AG10803 (cell line): ENCODE data around the gene MSI2.

ENCODE experiments used
- DNase-seq: peaks from one replicate; pipeline ENCODE4 v3.0.0; 2010; ENCODE audit warnings: low read depth
- H3K4me3 ChIP-seq: 2 replicates; pipeline ENCODE4 v1.5.1; 2011; ENCODE audit warnings: mild to moderate bottlenecking, low read length, control low read depth
- TF ChIP-seq, protein P1 (sequence below): conservative IDR thresholded peaks from 2 replicates; pipeline ENCODE4 v1.5.1; 2011; ENCODE audit warnings: mild to moderate bottlenecking, low read length, control low read depth, inconsistent platforms

Gene MSI2

DNA sequence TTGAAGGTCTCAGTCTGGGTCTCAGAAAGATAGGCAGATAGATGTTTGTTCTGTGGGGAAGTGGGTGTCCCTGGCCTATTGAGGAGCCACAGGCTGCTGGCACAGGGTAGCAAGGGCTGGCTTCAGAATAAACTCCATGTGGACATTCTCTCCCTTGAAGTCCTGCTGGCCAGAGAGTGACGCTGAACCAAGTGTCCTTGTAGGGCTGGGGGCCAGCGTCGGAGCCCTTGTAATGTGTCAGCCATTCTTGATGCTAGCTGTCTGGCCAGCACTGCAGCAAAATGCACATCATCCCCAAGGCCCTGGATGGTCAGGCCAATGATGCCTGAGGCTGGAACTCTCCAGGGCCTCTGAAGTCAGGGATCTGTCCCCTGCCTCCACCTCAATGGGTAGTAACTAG lies 385.4 kb downstream of the MSI2 start:
- no peak for DNase-seq
- H3K4me3 ChIP-seq = no peak overlapping the region
- TF ChIP-seq, protein P1, sequence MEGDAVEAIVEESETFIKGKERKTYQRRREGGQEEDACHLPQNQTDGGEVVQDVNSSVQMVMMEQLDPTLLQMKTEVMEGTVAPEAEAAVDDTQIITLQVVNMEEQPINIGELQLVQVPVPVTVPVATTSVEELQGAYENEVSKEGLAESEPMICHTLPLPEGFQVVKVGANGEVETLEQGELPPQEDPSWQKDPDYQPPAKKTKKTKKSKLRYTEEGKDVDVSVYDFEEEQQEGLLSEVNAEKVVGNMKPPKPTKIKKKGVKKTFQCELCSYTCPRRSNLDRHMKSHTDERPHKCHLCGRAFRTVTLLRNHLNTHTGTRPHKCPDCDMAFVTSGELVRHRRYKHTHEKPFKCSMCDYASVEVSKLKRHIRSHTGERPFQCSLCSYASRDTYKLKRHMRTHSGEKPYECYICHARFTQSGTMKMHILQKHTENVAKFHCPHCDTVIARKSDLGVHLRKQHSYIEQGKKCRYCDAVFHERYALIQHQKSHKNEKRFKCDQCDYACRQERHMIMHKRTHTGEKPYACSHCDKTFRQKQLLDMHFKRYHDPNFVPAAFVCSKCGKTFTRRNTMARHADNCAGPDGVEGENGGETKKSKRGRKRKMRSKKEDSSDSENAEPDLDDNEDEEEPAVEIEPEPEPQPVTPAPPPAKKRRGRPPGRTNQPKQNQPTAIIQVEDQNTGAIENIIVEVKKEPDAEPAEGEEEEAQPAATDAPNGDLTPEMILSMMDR = no peak

DNA sequence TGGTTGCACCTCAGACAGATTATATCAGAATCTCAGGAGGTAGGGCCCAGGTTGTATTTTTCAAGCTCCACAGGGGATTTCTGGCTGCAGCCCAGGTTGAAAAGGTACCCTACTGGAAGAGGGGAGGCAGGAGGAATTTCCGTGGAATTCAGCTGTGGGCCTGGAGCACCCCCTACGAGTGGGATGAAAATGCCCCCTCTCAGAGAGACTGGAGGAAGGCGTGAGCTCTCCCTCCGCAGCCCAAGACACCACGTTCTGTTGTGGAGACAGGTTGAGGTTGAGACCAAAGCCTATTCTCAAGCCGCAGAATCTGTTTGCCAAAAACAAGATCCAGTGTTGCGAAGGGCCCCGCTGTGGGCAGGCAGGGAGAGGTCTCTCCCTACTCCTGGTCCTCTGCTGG lies 386.7 kb downstream of the MSI2 start:
- H3K4me3 ChIP-seq = no peak overlapping the region
- TF ChIP-seq, protein P1 = no peak
- no peak for DNase-seq

DNA sequence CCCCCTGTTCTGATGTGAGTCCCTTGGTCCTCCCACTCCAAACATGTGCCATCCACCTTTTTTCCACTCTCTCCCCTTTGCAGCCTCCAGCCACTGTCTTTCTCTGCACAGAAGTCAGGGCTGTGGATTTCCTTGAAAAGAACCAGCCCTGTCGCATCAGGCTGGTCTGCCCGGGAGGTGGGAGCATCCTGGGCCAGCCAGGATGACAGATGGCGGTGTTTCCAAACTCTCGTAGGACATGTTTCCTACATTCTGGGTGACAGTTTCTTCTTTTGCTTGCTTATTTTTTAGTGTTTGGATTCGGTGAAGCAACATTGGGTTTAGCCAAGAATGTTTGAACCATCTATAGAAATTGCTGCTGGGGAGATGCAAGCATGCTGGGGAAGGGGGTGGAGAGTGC lies 388.0 kb downstream of the MSI2 start:
- DNase-seq = no peak
- no peak overlapping the region for H3K4me3 ChIP-seq
- TF ChIP-seq, protein P1 = no peak

DNA sequence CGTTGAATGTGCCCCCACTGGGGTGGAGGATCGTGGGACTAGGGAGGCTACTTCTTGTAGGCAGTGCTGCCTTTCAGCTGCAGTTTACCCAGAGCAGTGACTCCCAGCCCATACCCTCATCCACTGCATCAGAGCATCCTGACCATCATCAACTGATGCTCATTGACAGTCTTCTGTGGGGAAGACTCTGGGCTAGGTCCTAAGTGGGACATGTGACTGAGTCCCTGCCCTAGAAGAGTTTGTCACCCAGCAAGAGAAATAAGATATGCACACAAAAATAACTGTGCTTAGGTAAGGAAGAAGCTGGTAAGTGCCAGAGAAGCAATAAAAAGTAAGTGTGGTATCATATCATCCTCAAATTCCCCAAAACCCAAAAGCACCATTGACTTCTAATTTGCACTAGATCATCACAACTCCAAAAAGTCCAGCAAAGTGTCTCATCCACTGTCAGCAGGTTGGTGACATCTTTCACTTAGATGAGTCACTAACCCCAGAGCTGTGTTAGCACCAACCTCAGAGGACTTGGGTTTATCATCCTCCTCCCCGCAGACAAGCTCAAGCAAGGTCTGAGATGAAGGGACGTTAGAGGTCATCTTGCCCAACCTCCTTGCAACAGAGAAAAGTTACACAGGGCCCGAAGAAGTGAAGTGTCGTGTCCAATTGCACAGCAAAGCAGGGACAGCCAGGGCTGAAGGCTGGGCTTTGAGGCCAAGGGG lies 389.8 kb downstream of the MSI2 start:
- no peak overlapping the region for H3K4me3 ChIP-seq
- TF ChIP-seq, protein P1 = no peak
- no peak for DNase-seq

DNA sequence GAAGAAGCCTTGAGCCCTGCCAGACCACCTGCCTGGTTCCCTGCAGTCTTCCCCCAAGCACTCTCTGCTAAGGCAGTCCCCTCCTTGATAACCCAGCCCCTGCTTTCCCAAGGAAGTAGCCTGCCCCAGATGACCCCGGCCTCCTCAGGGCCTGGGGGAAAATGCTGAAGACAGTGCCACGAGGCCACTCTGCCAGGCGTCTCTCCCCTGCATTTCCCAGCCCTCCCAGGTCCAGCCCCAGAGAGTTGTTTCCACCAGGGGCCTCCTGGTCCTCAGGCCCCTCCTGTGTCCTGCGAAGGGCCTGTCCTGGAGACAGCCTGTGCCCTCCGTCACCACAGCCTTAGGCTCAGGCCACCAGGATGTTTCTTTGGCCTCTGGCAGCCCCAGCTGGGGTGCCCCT lies 392.4 kb downstream of the MSI2 start:
- H3K4me3 ChIP-seq = no peak overlapping the region
- TF ChIP-seq, protein P1 = no peak
- DNase-seq = no peak

DNA sequence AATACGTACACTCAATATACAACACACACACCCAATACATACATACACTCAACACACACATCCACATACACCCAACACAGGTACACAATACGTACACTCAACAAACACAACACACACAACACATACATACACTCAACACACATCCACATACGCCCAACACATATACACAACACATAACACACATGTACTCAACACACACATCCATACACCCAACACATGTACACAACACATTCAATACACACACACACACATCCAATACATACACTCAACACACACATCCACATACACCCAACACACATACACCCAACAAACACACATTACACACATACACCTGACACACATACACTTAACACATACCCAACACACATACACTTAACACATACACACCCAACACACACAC lies 392.9 kb downstream of the MSI2 start:
- TF ChIP-seq, protein P1 = no peak
- no peak overlapping the region for H3K4me3 ChIP-seq
- DNase-seq = no peak

DNA sequence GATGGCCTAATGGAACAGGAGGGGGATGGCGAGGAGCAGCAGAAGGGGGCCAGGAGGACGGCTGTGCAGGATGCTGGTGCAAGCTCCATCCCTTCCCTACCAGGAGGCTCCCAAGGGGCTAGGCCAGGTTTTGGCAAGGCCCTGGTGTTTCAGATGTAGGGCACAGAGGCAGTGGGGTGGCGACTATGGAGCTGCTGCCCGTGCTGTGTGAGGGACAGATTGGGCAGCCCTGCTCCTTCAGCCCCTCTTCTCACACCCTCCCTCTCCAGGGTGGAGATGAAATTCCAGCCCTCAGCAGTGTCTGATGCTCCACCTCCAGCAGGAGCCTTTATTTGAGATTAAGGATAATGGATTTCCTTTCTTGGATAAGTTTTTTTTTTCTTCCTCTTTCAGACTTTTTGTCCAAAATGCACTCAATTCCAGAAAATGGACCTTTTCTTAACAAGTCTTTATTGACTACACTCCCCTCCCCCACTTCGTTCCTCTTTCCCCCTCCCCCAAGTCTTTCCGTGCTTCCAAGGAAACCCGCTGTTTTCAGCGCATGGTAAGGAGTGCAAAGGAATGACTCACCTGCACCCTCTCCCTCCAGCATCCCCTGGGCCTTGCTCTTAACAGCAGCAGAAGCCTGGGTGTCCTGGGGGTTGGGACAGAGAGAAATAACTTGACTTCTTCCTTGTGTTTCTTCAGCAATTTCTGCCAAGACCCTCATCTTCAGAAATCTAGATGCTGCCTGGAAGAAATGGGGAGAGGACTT lies 393.6 kb downstream of the MSI2 start:
- DNase-seq = peak; percentile 10
- H3K4me3 ChIP-seq = no peak overlapping the region
- TF ChIP-seq, protein P1 = no peak
